NCI-H774 (cell line): Measurements from ENCODE around the gene SNN.

Experiments
- DNase-seq: peaks from one replicate; lab custom pipeline; 2025; lab: John Stamatoyannopoulos, UW

SNN gene

GRCh38 chr16:11667221-11667823 lies 933 bp upstream of the SNN start:
- no peak for DNase-seq

- no peak for DNase-seq
Measured at GRCh38 chr16:11668623-11669379, 546 bp downstream of the SNN start.

GRCh38 chr16:11669380-11670146 lies 1.3 kb downstream of the SNN start:
- no peak for DNase-seq

- DNase-seq: no peak
Measured at GRCh38 chr16:11670171-11671131, 2.2 kb downstream of the SNN start.

- DNase-seq: no peak
Measured at GRCh38 chr16:11671271-11671670, 3.0 kb downstream of the SNN start.

- DNase-seq: no peak
Measured at GRCh38 chr16:11671676-11672075, 3.4 kb downstream of the SNN start.

GRCh38 chr16:11672206-11673090 lies 4.2 kb downstream of the SNN start:
- no peak for DNase-seq

GRCh38 chr16:11673091-11674000 lies 5.1 kb downstream of the SNN start:
- no peak for DNase-seq

GRCh38 chr16:11674001-11674817 lies 6.0 kb downstream of the SNN start:
- DNase-seq: no peak

- no peak for DNase-seq
Measured at GRCh38 chr16:11674818-11675560, 6.7 kb downstream of the SNN start.

GRCh38 chr16:11675561-11676511 lies 7.6 kb downstream of the SNN start:
- peak; percentile 30 for DNase-seq

- DNase-seq: no peak
Measured at GRCh38 chr16:11676799-11677198, 8.5 kb downstream of the SNN start.

GRCh38 chr16:11677451-11677951 lies 9.2 kb downstream of the SNN start:
- no peak for DNase-seq

- no peak for DNase-seq
Measured at GRCh38 chr16:11677959-11678881, 10.0 kb downstream of the SNN start.

- DNase-seq: no peak
Measured at GRCh38 chr16:11679250-11679649, 11.0 kb downstream of the SNN start.
